HG03571 (cell line): Measurements from ENCODE around the gene ARFIP2.

Experiments used
- ATAC-seq: cut with Tn5 transposase; IDR thresholded peaks from one replicate; pipeline ENCODE4 v1.9.1; 2021; ENCODE audit not compliant: unreplicated experiment

The ARFIP2 gene

GRCh38 chr11:6482441-6482840 lies 1.3 kb upstream of the ARFIP2 start:
- ATAC-seq: no peak

DNA sequence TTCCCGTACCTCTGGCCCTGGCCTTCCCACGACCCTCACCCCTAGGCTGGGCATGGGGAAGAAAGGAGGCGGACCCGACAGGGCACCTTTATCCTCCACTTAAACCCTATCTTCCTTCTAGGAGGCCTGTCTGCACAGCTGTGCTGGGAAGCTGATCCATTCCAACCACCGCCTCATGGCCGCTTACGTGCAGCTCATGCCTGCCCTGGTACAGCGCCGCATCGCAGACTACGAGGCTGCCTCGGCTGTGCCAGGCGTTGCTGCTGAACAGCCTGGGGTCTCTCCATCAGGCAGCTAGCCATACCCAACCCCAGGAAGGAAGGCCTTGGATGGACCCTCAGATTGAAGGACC lies 769 bp upstream of the ARFIP2 start:
- no peak for ATAC-seq

- ATAC-seq: no peak
Observed at GRCh38 chr11:6480299-6480914, 724 bp downstream of the ARFIP2 start.

DNA sequence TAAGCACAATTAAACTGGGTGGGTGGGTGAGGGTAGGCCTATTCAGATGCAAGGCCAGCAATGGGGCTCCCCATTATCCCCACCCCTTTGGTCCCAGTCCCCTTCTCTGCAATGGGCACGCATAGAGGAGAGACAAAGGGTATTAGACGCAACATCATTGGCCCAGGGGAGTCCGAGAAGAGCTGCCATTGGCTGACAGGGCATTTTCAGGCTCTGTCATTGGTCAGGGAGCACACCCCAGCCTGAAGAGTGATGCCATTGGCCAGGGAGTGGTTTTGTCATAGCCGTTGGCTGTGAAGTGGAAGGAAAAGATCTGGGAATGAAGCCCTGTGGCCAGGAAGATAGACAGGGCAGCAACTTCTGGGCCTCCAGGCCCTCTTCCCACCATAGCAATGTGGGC lies 4.6 kb downstream of the ARFIP2 start:
- no peak for ATAC-seq

- ATAC-seq: no peak
Observed at GRCh38 chr11:6475936-6476335, 5.2 kb downstream of the ARFIP2 start.

GRCh38 chr11:6474806-6475500 lies 6.2 kb downstream of the ARFIP2 start:
- no peak for ATAC-seq

DNA sequence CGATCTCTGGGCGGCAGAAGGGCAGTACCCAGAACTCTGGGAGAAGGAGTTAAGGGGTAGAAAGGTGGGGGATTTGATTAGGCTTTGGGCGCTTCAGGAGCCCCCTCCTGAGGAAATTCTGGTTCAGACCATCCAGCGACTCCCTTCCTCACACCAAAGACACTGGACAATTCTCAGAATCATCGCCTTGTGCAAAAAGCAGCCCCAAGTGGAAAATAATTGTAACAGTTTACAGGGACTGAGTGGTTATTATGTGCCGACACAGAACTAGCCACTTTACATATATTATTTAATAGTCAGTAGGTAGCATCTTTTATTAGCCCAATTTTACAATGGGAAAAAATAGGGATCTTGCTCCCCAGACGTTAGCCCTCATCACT lies 6.7 kb downstream of the ARFIP2 start:
- no peak for ATAC-seq

DNA sequence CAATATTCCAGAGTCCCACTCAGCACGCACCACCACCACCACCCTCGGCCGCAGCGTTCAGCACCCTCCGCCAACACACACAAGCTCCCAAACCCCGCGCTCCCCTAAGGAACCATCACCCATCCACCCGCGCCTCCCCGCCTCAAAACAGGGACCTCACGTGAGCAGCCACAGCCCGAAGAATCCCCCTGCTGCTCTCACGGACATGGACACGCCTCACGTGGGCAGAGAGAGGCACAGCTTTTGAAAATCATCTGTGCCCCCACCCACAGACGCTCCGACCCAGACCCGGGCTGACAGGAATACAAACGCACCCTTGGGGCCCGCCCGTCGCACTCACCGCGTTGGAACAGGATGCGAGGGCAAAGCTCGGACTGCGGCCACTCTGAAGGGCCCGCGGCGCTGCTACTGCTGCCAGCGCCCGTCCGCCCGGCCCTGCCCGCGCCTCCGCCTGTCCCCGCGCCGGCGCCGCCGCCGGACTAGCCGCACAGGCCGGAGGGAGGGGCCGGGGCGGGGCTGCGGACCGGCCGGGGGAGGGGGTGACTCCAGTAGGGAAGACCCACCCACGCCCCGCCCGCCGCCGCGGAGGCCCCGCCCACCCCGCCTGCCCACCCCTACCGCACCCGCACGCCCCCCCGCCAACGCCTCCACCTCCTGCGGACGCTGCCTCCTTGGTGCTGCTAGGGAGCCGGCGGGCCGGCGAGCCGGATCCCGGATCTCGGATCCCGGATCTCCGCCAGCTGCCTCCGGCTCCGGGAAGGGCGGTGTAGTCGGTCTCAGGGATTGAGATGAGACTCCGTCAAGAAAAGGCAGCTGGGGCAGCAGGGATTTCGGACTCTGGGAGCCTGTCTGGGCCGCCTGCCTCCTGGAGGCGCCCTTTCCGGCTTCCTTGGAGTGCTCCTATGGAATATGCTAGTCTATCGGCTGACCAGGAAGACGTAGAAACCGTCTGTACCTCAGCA lies 7.4 kb downstream of the ARFIP2 start, which contains the start of gene TRIM3:
TRIM3 (minus strand) TSS at position 491 of the 962 bp plus-strand sequence. CDS start 8,246 bp downstream, outside the sequence.
- peak; percentile 63 for ATAC-seq

GRCh38 chr11:6472934-6473333 lies 8.2 kb downstream of the ARFIP2 start:
- ATAC-seq: no peak

- ATAC-seq: no peak
Observed at GRCh38 chr11:6469599-6469998, 11.5 kb downstream of the ARFIP2 start.

GRCh38 chr11:6468712-6469495 lies 12.2 kb downstream of the ARFIP2 start:
- ATAC-seq: peak; percentile 59

- ATAC-seq: no peak
Observed at GRCh38 chr11:6459099-6459450, 22.1 kb downstream of the ARFIP2 start.

DNA sequence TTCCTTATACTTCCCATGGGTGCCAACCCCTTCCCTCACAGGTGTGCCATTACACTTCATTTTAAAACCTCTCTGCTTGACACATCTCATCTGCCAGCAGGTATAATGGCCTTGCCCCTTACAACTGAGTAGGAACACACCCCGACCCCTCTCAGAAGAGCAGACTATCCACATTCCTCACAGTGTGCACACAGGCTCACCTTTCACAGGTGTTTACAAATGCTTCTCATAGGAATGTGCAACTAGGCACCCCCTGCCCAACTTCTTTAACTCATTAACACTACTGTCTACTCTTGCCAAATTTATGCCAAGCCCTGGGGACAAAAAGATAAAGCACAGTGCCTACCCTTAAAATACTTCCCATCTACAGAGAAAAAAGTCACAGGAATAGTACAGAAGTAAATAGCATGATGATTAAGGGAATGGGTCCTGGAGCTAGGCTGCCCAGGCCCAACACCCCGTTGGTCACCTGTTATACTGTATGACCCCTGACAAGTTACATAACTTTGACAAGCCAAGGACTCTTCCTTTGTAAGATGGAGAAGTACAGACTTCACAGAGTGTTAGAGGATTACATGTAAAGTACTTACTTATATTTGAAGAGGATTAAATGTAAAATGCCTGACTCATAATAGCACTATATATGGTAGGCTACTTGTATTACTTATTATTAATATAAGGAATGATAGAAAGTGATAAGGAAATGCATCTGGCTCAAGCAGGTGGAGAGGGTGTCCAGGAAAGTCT lies 22.6 kb downstream of the ARFIP2 start:
- ATAC-seq: no peak

DNA sequence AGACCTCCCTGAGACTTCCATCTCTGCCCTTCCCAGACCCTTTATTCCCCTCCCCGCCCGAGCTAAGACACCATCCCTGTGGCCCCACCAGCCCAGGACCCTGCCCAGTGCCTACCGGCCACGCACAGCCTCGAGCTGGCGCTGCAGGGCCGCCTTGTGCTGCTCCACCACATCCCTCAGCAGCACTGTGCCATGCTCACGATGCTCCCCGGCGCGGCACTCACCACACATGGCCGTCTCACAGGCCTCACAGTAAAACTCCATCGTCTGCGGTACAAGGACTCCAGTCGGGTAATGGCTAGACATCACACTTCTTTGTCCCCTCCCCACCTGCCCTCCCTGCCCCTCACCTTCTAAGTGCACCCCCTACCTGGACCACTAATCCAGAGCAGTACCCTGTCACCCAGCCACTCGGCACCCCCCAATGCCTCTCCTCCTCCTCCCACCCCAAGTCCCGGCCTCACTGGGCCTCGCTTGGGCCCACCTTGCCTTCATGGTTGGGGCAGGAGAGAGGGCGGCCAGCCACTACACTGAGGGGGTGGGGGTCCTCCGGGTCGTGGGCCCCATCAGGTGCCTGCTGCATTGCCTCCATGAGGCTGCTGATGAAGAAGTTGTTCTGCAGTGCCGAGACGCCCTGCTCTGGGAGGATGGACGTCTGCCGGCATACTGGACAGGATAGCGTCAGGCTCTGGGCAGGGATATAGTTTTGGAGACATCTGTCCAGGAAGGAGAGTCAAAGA lies 23.4 kb downstream of the ARFIP2 start:
- no peak for ATAC-seq

DNA sequence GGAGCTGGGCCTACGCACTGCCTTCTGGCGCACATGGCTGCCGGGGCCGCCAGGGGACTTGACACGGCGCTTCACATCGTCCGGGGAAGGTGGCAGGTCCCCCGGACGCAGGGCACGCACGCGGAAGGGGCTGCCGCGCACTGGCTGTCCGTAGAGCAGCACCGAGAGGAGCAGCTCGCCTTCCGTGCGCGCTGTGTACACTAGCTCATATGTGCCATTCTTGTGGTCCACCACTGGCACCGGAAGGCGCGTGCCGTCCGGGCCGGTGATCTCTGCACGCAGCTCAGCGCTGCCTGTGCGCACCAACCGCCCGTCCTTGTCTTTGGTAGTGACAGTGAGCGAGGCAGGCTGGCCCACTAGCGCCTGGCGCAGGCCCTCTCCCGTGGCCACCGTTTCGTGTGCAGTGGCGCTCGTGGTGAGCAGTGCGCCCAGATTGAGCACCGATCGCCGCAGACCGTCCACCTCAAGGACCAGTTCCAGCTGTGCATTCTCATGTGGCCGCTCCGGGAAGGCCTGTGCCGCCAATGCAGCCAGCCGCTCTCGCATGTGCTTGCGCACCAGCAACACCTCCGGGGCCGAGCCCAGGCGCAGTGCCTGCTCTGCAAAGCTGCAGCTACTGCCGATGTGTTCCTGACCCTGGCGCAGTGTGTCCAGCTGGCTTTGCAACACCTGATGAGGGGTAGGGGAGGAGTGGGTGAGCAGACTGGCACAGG lies 24.6 kb downstream of the ARFIP2 start:
- no peak for ATAC-seq

DNA sequence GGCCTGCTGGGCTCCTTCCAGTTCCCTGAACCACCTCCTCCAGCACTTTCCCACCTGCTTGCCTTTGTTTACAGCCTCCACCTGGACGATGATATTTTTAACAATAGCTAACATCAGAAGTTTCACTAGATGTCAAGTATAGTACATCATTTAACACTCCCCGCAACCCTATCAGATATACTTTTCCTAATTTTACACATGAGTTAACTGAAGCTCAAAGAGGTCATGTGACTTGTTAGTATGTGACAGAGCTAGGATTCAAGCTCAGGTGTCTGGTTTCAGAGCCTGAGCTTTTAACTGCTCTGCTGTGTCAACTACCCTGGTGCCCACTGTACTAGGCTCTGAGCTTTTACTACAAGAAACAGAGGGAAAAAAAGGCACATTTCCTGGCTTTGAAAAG lies 26.1 kb downstream of the ARFIP2 start:
- ATAC-seq: no peak

- ATAC-seq: no peak
Observed at GRCh38 chr11:6453152-6453551, 28.0 kb downstream of the ARFIP2 start.

GRCh38 chr11:6452219-6452618 lies 28.9 kb downstream of the ARFIP2 start:
- ATAC-seq: no peak

GRCh38 chr11:6448574-6448973 lies 32.6 kb downstream of the ARFIP2 start:
- no peak for ATAC-seq
